Left forelimb (tissue), 1 donor: ENCODE measurements around the gene MAPK14.
"Not testable (repeated sequence)": the region's sequence is repeated elsewhere in the genome, so short reads cannot be mapped to it uniquely, and the experiment has no call there.

Source experiments
- DNase-seq: peaks from one replicate; pipeline ENCODE4 v3.0.0-alpha.2; 2018; ENCODE audit warnings: low spot score

The MAPK14 gene

DNA sequence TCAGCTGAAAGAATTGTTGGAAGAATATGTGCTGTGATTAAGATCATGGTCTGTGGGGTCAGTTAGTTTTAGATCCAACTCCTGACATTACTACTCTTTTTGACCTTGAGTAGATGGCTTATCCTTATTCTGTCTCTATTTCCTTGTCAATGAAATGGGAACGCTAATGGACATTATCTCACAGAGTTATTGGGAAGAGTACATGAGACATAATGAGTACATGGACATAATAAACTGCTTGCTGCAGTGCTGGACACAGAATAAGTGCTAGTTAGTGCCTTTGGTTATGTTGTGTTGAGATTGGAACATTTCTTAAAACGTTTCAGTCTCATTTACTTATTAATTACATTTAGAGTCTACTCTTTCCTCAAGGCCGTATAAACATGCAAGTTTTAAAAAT lies 42.6 kb downstream of the MAPK14 start:
- DNase-seq, result no peak

DNA sequence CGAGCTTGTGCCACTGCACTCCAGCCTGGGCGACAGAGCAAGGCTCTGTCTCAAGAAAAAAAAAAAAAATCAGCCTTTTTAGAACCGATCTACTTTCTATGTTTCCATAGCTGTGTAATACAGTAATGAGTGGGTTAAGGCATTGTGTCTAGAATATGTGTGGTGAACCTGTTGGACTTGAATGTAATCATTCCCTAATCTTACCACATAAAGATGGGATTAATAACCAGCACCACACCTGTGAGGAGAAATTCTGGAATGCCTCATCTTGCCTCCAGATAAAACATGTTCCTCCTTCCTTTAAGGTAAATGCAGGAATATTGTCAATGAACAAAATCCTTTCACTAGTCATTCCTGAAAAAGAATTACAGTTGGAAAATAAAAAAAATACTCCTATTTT lies 43.7 kb downstream of the MAPK14 start:
- DNase-seq, result no peak

DNA sequence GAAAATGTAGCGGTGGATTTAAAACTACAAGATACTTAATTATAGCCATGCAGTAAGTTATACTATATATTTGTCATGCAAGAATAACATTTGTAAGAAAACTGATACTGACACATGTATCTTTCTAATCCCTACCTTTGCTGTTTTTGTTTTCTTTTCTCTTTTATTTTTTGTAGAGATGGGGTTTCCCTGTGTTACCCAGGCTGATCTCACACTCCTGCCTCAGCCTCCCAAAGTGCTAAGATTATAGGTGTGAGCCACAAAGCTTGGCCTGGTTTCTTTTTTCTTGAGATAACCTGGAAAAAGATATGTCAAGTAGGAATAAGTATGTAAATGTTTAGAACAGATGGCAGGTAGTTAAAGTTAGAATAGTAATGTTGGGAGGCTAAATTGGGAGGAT lies 44.1 kb downstream of the MAPK14 start:
- DNase-seq, result no peak

GRCh38 chr6:36072681-36073080 lies 45.1 kb downstream of the MAPK14 start:
- DNase-seq, result no peak

- DNase-seq, result no peak
Measured at GRCh38 chr6:36073587-36073986, 46.0 kb downstream of the MAPK14 start.

- DNase-seq, result no peak
Measured at GRCh38 chr6:36075656-36076055, 48.0 kb downstream of the MAPK14 start.

- DNase-seq, result no peak
Measured at GRCh38 chr6:36076178-36077063, 48.8 kb downstream of the MAPK14 start.

DNA sequence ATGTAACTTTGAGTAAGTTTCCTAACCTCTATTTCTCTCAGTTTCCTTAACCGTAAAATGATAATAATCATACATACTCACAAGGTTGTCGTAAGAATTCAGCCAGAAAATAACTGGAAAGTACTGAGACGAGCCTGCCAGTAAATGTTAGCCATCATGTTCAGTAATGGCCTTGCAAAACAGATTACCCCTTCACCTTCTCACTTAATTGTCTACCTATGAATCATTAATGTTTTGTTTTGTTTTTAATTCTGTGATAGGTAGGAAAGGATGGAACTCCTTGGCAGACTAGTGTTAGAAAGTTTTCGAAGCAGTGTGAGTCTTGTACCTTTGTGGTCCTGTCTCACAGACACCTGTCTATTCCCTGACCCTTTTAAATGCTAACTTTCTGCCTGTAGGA lies 50.6 kb downstream of the MAPK14 start:
- no peak for DNase-seq

DNA sequence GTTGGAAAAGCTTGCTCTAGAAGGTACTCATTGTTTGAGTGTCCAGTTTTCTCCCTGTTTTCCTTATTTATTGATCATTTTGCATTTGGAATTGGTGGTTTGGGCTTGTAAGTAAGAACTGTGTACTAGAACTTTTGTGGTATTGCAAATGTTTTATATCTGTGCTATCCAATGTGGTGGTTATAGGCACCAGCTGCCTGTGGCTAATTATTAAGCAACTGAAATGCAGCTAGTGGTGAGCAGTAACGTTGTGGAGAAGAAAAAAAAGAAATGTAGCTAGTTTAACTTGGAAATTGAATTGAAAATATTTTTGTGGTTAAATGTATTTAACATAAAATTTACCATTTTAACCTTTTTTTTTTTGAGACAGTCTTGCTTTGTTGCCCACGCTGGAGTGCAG lies 52.0 kb downstream of the MAPK14 start:
- no peak for DNase-seq

- no peak for DNase-seq
Measured at GRCh38 chr6:36082318-36082717, 54.7 kb downstream of the MAPK14 start.

- DNase-seq, result no peak
Measured at GRCh38 chr6:36083446-36083845, 55.8 kb downstream of the MAPK14 start.

DNA sequence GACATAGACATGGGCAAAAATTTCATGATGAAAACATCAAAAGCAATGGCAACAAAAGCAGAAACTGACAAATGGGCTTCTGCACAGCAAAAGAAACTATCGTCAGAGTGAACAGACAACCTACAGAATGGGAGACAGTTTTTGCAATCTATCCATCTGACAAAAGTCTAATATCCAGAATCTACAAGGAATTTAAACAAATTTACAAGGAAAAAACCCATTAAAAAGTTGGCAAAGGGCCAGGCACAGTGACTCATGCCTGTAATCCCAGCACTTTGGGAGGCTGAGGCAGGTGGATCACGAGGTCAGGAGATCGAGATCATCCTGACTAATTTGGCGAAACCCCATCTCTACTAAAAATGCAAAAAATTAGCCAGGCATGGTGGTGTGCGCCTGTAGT lies 60.6 kb downstream of the MAPK14 start:
- not testable (repeated sequence) for DNase-seq

- DNase-seq, result no peak
Measured at GRCh38 chr6:36089048-36089447, 61.4 kb downstream of the MAPK14 start.

GRCh38 chr6:36094238-36094637 lies 66.6 kb downstream of the MAPK14 start:
- no peak for DNase-seq

GRCh38 chr6:36094753-36095496 lies 67.3 kb downstream of the MAPK14 start:
- peak; percentile 82 for DNase-seq

- DNase-seq, result no peak
Measured at GRCh38 chr6:36095497-36096391, 68.1 kb downstream of the MAPK14 start.

DNA sequence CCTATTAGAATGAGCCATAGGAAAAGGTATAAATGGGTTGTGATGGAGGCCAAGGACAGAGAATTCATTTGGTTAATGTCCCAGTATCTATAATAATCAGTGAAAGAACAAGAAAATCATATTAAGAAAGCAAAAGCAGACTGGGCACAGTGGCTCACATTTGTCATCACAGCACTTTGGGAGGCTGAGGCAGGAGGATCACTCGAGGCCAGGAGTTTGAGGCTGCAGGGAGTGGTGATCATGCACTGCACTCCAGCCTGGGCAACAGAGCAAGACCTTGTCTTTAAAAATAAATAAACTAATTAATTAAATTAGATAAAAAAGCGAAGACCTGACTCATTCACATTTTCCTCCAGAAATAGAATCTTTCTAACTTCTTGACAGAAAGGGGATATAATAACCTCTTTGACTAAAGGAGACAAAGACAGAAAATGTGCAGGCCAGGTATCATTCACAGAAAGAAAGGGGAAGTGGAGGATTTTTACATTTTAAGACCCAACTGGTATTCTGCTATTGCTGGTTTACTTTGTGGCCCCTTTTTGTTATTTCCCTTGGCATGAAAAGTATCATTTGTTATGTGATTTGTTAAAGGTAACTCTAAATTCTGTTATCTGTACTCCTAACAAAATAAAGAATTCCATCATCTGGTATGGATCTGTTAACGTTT lies 70.8 kb downstream of the MAPK14 start:
- no peak for DNase-seq

DNA sequence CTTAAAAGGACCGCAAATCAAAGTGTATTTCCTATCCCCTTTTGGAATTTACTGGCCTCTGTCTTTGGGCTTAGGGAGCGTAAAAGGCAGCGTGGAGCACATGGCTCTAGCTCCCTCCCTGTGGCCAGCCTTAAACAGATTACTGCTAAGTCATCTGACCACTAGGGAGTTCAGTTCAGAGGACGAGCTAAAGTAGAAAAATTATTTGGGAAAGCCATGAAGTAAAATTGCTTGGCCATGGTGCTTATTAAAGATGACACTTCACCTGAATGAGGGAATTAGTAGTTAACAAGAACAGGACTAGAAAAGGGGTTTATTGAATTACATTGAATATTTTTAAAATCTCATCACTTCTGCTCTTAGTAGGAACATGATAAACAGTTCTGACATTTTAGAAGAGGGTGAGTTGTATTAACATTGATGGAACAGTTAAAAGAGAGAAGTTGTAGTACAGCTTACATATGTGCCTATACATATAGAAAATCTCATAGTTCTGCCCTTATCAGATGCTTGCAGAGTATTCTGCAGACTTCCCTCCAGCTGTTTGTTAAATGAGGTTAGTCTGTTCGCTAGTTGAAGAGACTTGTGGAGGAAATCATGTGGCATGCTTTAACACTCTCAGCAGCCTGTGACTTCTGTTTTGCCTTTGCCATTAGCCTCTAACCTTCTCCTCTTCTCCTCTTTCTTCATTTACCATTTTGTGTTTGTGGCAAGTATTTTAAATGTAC lies 71.5 kb downstream of the MAPK14 start:
- no peak for DNase-seq

DNA sequence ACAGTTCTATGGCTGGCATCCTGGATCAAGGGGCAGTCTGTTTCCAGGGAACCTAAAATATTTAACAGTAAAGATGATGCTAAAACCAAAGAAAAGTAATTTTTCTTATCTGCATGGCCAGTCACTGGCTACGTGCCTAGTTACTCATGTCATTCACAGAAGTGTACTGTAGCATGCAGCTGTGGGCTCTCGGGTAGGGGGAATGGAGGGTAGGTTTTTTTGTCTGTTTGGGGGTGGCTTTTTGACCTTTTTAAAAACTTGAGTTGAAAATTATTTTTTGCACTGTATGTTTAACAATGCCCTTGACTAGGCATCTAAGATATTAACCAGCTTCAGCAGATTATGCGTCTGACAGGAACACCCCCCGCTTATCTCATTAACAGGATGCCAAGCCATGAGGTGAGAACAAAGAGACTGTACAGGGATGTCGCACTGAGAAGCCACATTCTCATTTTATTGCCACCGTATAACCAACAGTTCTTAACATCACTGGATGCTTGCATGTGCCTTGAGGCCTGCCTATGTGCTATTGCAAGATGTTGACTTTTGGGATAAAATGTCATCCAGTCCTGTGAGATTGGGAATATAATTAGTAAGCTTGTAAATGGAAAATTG lies 72.4 kb downstream of the MAPK14 start:
- DNase-seq, result no peak

DNA sequence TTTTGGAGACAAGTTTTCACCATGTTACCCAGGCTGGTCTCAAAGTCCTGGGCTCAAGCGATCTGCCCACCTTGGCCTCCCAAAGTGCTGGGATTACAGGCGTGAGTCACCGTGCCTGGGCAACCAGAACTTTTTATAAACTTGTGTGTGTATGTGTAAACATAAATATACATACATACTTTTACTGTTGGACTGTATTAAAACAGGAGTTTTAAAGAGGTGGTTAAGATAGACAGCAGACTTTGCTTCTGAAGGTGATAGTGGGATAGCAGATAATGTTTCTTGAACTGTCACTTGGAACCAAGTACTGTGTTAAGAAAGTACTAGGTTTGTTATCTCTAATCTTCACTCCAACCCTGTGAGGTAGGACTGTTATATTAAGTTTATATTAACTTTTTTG lies 74.1 kb downstream of the MAPK14 start:
- no peak for DNase-seq

- no peak for DNase-seq
Measured at GRCh38 chr6:36102853-36103252, 75.2 kb downstream of the MAPK14 start.
